Chondrocyte (in vitro differentiated cells): ENCODE data around the gene ARHGAP24. TPM values are rescaled to one million over a fixed set of nuclear protein-coding genes. Genes with fewer than 3 reads are reported as not detected.
"Not testable (repeated sequence)": the region's sequence is repeated elsewhere in the genome, so short reads cannot be mapped to it uniquely, and the experiment has no call there.

Source experiments
- DNase-seq: peaks from one replicate; pipeline ENCODE4 v3.0.0; 2021; ENCODE audit warnings: mixed read lengths, low spot score
- H3K27ac Mint-ChIP-seq: one replicate; pipeline ENCODE4 v1.8.0; 2021; ENCODE audit warnings: mild to moderate bottlenecking, moderate library complexity, mixed read lengths; ENCODE audit not compliant: unreplicated experiment
- H3K27me3 Mint-ChIP-seq: 2 replicates; pipeline ENCODE4 v1.8.0; 2021; ENCODE audit warnings: low read depth, mixed read lengths
- H3K36me3 Mint-ChIP-seq: 2 replicates; pipeline ENCODE4 v1.8.0; 2021; ENCODE audit warnings: low read depth, mixed read lengths
- H3K4me1 Mint-ChIP-seq: 2 replicates; pipeline ENCODE4 v1.8.0; 2021; ENCODE audit warnings: low read depth, mild to moderate bottlenecking, mixed read lengths
- H3K4me3 Mint-ChIP-seq: one replicate; pipeline ENCODE4 v1.8.0; 2021; ENCODE audit warnings: mild to moderate bottlenecking, moderate library complexity, mixed read lengths; ENCODE audit not compliant: unreplicated experiment
- H3K9me3 Mint-ChIP-seq: 2 replicates; pipeline ENCODE4 v1.8.0; 2021; ENCODE audit warnings: low read depth, mixed read lengths
- CTCF ChIP-seq: fragments of 200-600 bp; sonication (generic); IDR thresholded peaks from 2 replicates; pipeline ENCODE4 v1.5.0; 2021; ENCODE audit warnings: antibody characterized with exemption, mild to moderate bottlenecking, moderate library complexity
- total RNA-seq: library from RNA; stranded (reverse); gene quantifications from 3 replicates; pipeline ENCODE4 v1.2.1, GENCODE V29; 2021

The ARHGAP24 gene
- total RNA-seq, 1 donor from 2014 or later, result 22.0 TPM

- H3K27me3 Mint-ChIP-seq, result no peaks in the 10 kb centered on the region
- H3K9me3 Mint-ChIP-seq, result no peaks in the 10 kb centered on the region
- TF ChIP-seq CTCF, result no peak
- H3K4me1 Mint-ChIP-seq, result peaks cover 57% of the 10 kb centered on the region
- H3K36me3 Mint-ChIP-seq, result peaks cover 2% of the 10 kb centered on the region
- H3K27ac Mint-ChIP-seq, result peak overlapping the region; percentile 45
- no peak for DNase-seq
- H3K4me3 Mint-ChIP-seq, result no peak overlapping the region
These were observed 540.7 kb downstream of the ARHGAP24 start for GRCh38 chr4:86015412-86016350.

- Mint-ChIP-seq H3K36me3 (peaks cover 2% of the 10 kb centered on the region), H3K9me3 (no peaks in the 10 kb centered on the region), H3K27me3 (no peaks in the 10 kb centered on the region), H3K4me1 (peaks cover 20% of the 10 kb centered on the region), H3K27ac (no peak overlapping the region), H3K4me3 (no peak overlapping the region)
- no peak for TF ChIP-seq CTCF
- no peak for DNase-seq
These were observed 544.4 kb downstream of the ARHGAP24 start for GRCh38 chr4:86019362-86019761.

- no peaks in the 10 kb centered on the region for H3K27me3 Mint-ChIP-seq
- no peaks in the 10 kb centered on the region for H3K9me3 Mint-ChIP-seq
- H3K36me3 Mint-ChIP-seq, result peaks cover 3% of the 10 kb centered on the region
- TF ChIP-seq CTCF, result no peak
- peaks cover 19% of the 10 kb centered on the region for H3K4me1 Mint-ChIP-seq
- no peak for DNase-seq
- H3K27ac Mint-ChIP-seq, result no peak overlapping the region
- no peak overlapping the region for H3K4me3 Mint-ChIP-seq
These were observed 545.0 kb downstream of the ARHGAP24 start for GRCh38 chr4:86019906-86020305.

- H3K27ac Mint-ChIP-seq, DNase-seq, H3K4me3 Mint-ChIP-seq, H3K4me1 Mint-ChIP-seq, H3K27me3 Mint-ChIP-seq, H3K36me3 Mint-ChIP-seq, H3K9me3 Mint-ChIP-seq: not testable (repeated sequence)
These were observed 546.7 kb downstream of the ARHGAP24 start for GRCh38 chr4:86021671-86022070.

- no peak overlapping the region for H3K4me3 Mint-ChIP-seq
- H3K4me1 Mint-ChIP-seq, result peaks cover 9% of the 10 kb centered on the region
- no peak for TF ChIP-seq CTCF
- no peaks in the 10 kb centered on the region for H3K9me3 Mint-ChIP-seq
- H3K27ac Mint-ChIP-seq, result no peak overlapping the region
- peaks cover 2% of the 10 kb centered on the region for H3K36me3 Mint-ChIP-seq
- no peaks in the 10 kb centered on the region for H3K27me3 Mint-ChIP-seq
- DNase-seq, result no peak
These were observed 551.8 kb downstream of the ARHGAP24 start for GRCh38 chr4:86026720-86027119.
